HFFc6 (cell line): Measurements from ENCODE around the gene IGIP. TPM values are rescaled to one million over a fixed set of nuclear protein-coding genes. Genes with fewer than 3 reads are reported as not detected.

ENCODE experiments used
- DNase-seq: peaks from one replicate; pipeline ENCODE4 v3.0.0-alpha.2; 2018
- H3K27ac Mint-ChIP-seq: 2 replicates; pipeline ENCODE4 v1.8.0; 2020; ENCODE audit warnings: mild to moderate bottlenecking, mixed read lengths
- H3K27me3 Mint-ChIP-seq: 2 replicates; pipeline ENCODE4 v1.8.0; 2021; ENCODE audit warnings: mild to moderate bottlenecking, moderate library complexity, mixed read lengths; ENCODE audit not compliant: insufficient read depth
- H3K36me3 Mint-ChIP-seq: 2 replicates; pipeline ENCODE4 v1.8.0; 2021; ENCODE audit warnings: low read depth, mixed read lengths
- H3K4me1 Mint-ChIP-seq: 2 replicates; pipeline ENCODE4 v1.8.0; 2020; ENCODE audit warnings: low read depth, mixed read lengths
- H3K4me3 Mint-ChIP-seq: 2 replicates; pipeline ENCODE4 v1.8.0; 2020; ENCODE audit warnings: mild to moderate bottlenecking, moderate library complexity, mixed read lengths
- H3K9me3 Mint-ChIP-seq: 2 replicates; pipeline ENCODE4 v1.8.0; 2020; ENCODE audit warnings: mild to moderate bottlenecking, mixed read lengths
- CTCF ChIP-seq: fragments of 200-600 bp; sonication (generic); IDR thresholded peaks from 2 replicates; pipeline ENCODE4 v1.5.0; 2021; ENCODE audit warnings: antibody characterized with exemption, mild to moderate bottlenecking
- total RNA-seq, 6 experiments: library from RNA; stranded (reverse); fragmentation: NEBNext Ultra II Directional; extraction: Animal tissue kit (Norgen Biotek cat#: 25700); gene quantifications; 2 replicates in 1 of 6; 3 replicates in 5 of 6; pipeline ENCODE4 v1.2.3, GENCODE V29; 2021

IGIP gene
- total RNA-seq, 6 experiments from 2014 or later, result 3.4 to 8.4 (median 4.1) TPM

GRCh38 chr5:140142246-140142645, 16.5 kb downstream of the IGIP start:
- no peak overlapping the region for H3K4me3 Mint-ChIP-seq
- H3K27me3 Mint-ChIP-seq, result no peaks in the 10 kb centered on the region; the same call in none of the 2 replicates
- no peaks in the 10 kb centered on the region for H3K9me3 Mint-ChIP-seq
- TF ChIP-seq CTCF, result no peak
- no peak overlapping the region for H3K27ac Mint-ChIP-seq
- no peaks in the 10 kb centered on the region for H3K36me3 Mint-ChIP-seq
- H3K4me1 Mint-ChIP-seq, result peaks cover 23% of the 10 kb centered on the region
- DNase-seq, result no peak

- Mint-ChIP-seq H3K27me3 (peaks cover 2% of the 10 kb centered on the region), H3K36me3 (no peaks in the 10 kb centered on the region), H3K4me1 (peaks cover 17% of the 10 kb centered on the region), H3K4me3 (no peak overlapping the region), H3K9me3 (no peaks in the 10 kb centered on the region), H3K27ac (no peak overlapping the region)
- no peak for TF ChIP-seq CTCF
- DNase-seq, result no peak
Observed at GRCh38 chr5:140142856-140143255, 17.1 kb downstream of the IGIP start.

GRCh38 chr5:140143521-140144258, 18.0 kb downstream of the IGIP start:
- DNase-seq, result no peak
- peaks cover 2% of the 10 kb centered on the region for H3K27me3 Mint-ChIP-seq
- H3K4me3 Mint-ChIP-seq, result no peak overlapping the region
- peaks cover 14% of the 10 kb centered on the region for H3K4me1 Mint-ChIP-seq
- H3K36me3 Mint-ChIP-seq, result no peaks in the 10 kb centered on the region
- no peaks in the 10 kb centered on the region for H3K9me3 Mint-ChIP-seq
- H3K27ac Mint-ChIP-seq, result no peak overlapping the region
- no peak for TF ChIP-seq CTCF

- no peak for TF ChIP-seq CTCF
- DNase-seq, result no peak
- peaks cover 14% of the 10 kb centered on the region for H3K4me1 Mint-ChIP-seq
- H3K27me3 Mint-ChIP-seq, result peaks cover 2% of the 10 kb centered on the region
- H3K9me3 Mint-ChIP-seq, result no peaks in the 10 kb centered on the region
- no peak overlapping the region for H3K27ac Mint-ChIP-seq
- no peaks in the 10 kb centered on the region for H3K36me3 Mint-ChIP-seq
- peak overlapping the region; percentile 31 for H3K4me3 Mint-ChIP-seq
Observed at GRCh38 chr5:140145256-140145655, 19.5 kb downstream of the IGIP start.

GRCh38 chr5:140145818-140146522, 20.2 kb downstream of the IGIP start:
- DNase-seq, result peak; percentile 62
- Mint-ChIP-seq H3K36me3 (no peaks in the 10 kb centered on the region), H3K4me3 (peak overlapping the region; percentile 57), H3K4me1 (peaks cover 12% of the 10 kb centered on the region), H3K27me3 (peaks cover 2% of the 10 kb centered on the region), H3K27ac (no peak overlapping the region), H3K9me3 (no peaks in the 10 kb centered on the region)
- TF ChIP-seq CTCF, result peak; percentile 91
